Measurements from ENCODE around the gene CCDC18.

The CCDC18 gene

GRCh38 chr1:93323185-93323820 is 142.8 kb downstream of the CCDC18 start:
- H3K36me3 ChIP-seq (ENCODE audit: control insufficient read depth, insufficient read depth, low read length), result no peaks in the 10 kb centered on the region
- H3K27me3 ChIP-seq (replicated peaks; ENCODE audit: control insufficient read depth, insufficient read depth, low read length, poor library complexity, severe bottlenecking), result no peaks in the 10 kb centered on the region
- H3K4me3 ChIP-seq (ENCODE audit: insufficient read depth, low read depth, low read length, poor library complexity, severe bottlenecking), result no peak overlapping the region
- H3K27ac ChIP-seq (ENCODE audit: insufficient read depth, low read length, poor library complexity, severe bottlenecking), result no peak overlapping the region
- H3K4me1 ChIP-seq (ENCODE audit: control insufficient read depth, insufficient read depth, low read length, poor library complexity, severe bottlenecking), result no peaks in the 10 kb centered on the region
- no peak for DNase-seq
- no peaks in the 10 kb centered on the region for H3K9me3 ChIP-seq (ENCODE audit: control insufficient read depth, low read length)

- Histone ChIP-seq H3K27ac (ENCODE audit: insufficient read depth, low read length, poor library complexity, severe bottlenecking) (no peak overlapping the region), H3K9me3 (ENCODE audit: control insufficient read depth, low read length) (no peaks in the 10 kb centered on the region), H3K4me3 (ENCODE audit: insufficient read depth, low read depth, low read length, poor library complexity, severe bottlenecking) (no peak overlapping the region), H3K36me3 (ENCODE audit: control insufficient read depth, insufficient read depth, low read length) (no peaks in the 10 kb centered on the region), H3K27me3 (replicated peaks; ENCODE audit: control insufficient read depth, insufficient read depth, low read length, poor library complexity, severe bottlenecking) (no peaks in the 10 kb centered on the region), H3K4me1 (ENCODE audit: control insufficient read depth, insufficient read depth, low read length, poor library complexity, severe bottlenecking) (no peaks in the 10 kb centered on the region)
- DNase-seq, result no peak
Observed at GRCh38 chr1:93324486-93325464, 144.3 kb downstream of the CCDC18 start.
